Fibroblast of lung (primary cell): Measurements from ENCODE around the gene TRERF1. TPM values are rescaled to one million over a fixed set of nuclear protein-coding genes. Genes with fewer than 3 reads are reported as not detected.
A peak's percentile ranks its signal among the peaks of the same experiment; 100 is the strongest.

Experiments
- DNase-seq, 2 donors: peaks; one replicate each; pipeline versions ENCODE4 v3.0.0 to v3.0.0-alpha.2; 2010; ENCODE audit warnings: low read depth in 2 of 2
- H2AFZ ChIP-seq: 2 replicates; pipeline ENCODE4 v1.5.1; 2012; ENCODE audit warnings: low read length, control low read depth, inconsistent platforms
- H3K27ac ChIP-seq: 2 replicates; pipeline ENCODE4 v1.5.1; 2011; ENCODE audit warnings: low read length, control low read depth; ENCODE audit not compliant: insufficient read depth
- H3K27me3 ChIP-seq: 2 replicates; pipeline ENCODE4 v1.5.1; 2011; ENCODE audit warnings: mild to moderate bottlenecking, low read length; ENCODE audit not compliant: control insufficient read depth, insufficient read depth
- H3K36me3 ChIP-seq: 2 replicates; pipeline ENCODE4 v1.5.1; 2011; ENCODE audit warnings: low read length; ENCODE audit not compliant: control insufficient read depth, insufficient read depth
- H3K4me1 ChIP-seq: 2 replicates; pipeline ENCODE4 v1.5.1; 2011; ENCODE audit warnings: low read length; ENCODE audit not compliant: control insufficient read depth, insufficient read depth; ENCODE audit errors: extremely low read depth
- H3K4me2 ChIP-seq: 2 replicates; pipeline ENCODE4 v1.5.1; 2011; ENCODE audit warnings: low read length, control low read depth; ENCODE audit not compliant: insufficient read depth; ENCODE audit errors: extremely low read depth
- H3K4me3 ChIP-seq, 4 experiments: fragments of 200-600 bp in 1 of 4; sonication (generic) in 1 of 4; replicated peaks in 1 of 4; 2 replicates each; pipeline ENCODE4 v1.5.1; 2011 to 2016; ENCODE audit warnings: low read length in 4 of 4, low read depth in 3 of 4, mild to moderate bottlenecking in 3 of 4, control low read depth in 2 of 4, inconsistent platforms in 1 of 4, mixed read lengths in 1 of 4; ENCODE audit not compliant: insufficient read depth in 1 of 4; ENCODE audit errors: control extremely low read depth in 1 of 4
- H3K79me2 ChIP-seq: 2 replicates; pipeline ENCODE4 v1.5.1; 2012; ENCODE audit warnings: mild to moderate bottlenecking, low read length, inconsistent platforms; ENCODE audit not compliant: control insufficient read depth, insufficient read depth
- H3K9ac ChIP-seq: 2 replicates; pipeline ENCODE4 v1.5.1; 2011; ENCODE audit warnings: mild to moderate bottlenecking, low read length, control low read depth; ENCODE audit not compliant: insufficient read depth
- H3K9me3 ChIP-seq: 2 replicates; pipeline ENCODE4 v1.5.1; 2012; ENCODE audit warnings: low read depth, low read length; ENCODE audit not compliant: control insufficient read depth, insufficient read depth
- H4K20me1 ChIP-seq: 2 replicates; pipeline ENCODE4 v1.5.1; 2011; ENCODE audit warnings: low read length; ENCODE audit not compliant: control insufficient read depth, insufficient read depth; ENCODE audit errors: extremely low read depth
- CTCF ChIP-seq, 2 donors: IDR thresholded peaks in 1 of 2; conservative IDR thresholded peaks in 1 of 2; 1 replicate in 1 of 2; 2 replicates in 1 of 2; pipeline ENCODE4 v1.5.1; 2011 to 2012; ENCODE audit warnings: low read length in 2 of 2, control low read depth in 1 of 2, inconsistent platforms in 1 of 2, low read depth in 1 of 2, mild to moderate bottlenecking in 1 of 2
- EZH2 ChIP-seq: IDR thresholded peaks from 2 replicates; pipeline ENCODE4 v1.5.1; 2012; ENCODE audit warnings: low read length, control low read depth, mild to moderate bottlenecking; ENCODE audit errors: missing control alignments
- polyA plus RNA-seq, 2 donors: library from polyadenylated mRNA; depleted of rRNA in 1 of 2; stranded (reverse) in 1 of 2; unstranded in 1 of 2; fragments of >200 nt; gene quantifications; 2 replicates each; pipeline ENCODE4 v1.2.1, GENCODE V29; 2011 to 2012; ENCODE audit warnings: missing spikeins in 1 of 2
- total RNA-seq: library from RNA; depleted of rRNA; stranded (reverse); fragments of >200 nt; gene quantifications from 2 replicates; pipeline ENCODE4 v1.2.1, GENCODE V29; 2014

The TRERF1 gene
- total and polyA plus RNA-seq, 2 donors (not counting 1 experiment from before 2014, with no cell fraction given): 6.3 to 8.3 TPM

GRCh38 chr6:42368181-42368580, 83.5 kb downstream of the TRERF1 start:
- TF ChIP-seq EZH2 (no peak), CTCF (conservative IDR thresholded peaks at IDR 0.05 in 1 of 2, IDR thresholded peaks at IDR 0.05 in 1 of 2; ENCODE audit: low read depth in 1 of 2, low read length in 2 of 2) (no peak)
- Histone ChIP-seq H2AFZ (no peak overlapping the region), H3K4me3 (no peak overlapping the region), H4K20me1 (no peaks in the 10 kb centered on the region), H3K4me1 (peaks cover 8% of the 10 kb centered on the region), H3K36me3 (no peaks in the 10 kb centered on the region), H3K27ac (no peak overlapping the region), H3K79me2 (peaks cover 46% of the 10 kb centered on the region), H3K27me3 (no peaks in the 10 kb centered on the region), H3K4me2 (no peak overlapping the region), H3K9me3 (no peaks in the 10 kb centered on the region), H3K9ac (no peak overlapping the region)
- no peak for DNase-seq

GRCh38 chr6:42367353-42368011, 84.2 kb downstream of the TRERF1 start:
- no peaks in the 10 kb centered on the region for H3K27me3 ChIP-seq
- no peaks in the 10 kb centered on the region for H4K20me1 ChIP-seq
- no peak overlapping the region for H3K9ac ChIP-seq
- H3K79me2 ChIP-seq: peaks cover 44% of the 10 kb centered on the region
- peak overlapping the region; percentile 33 for H3K4me2 ChIP-seq
- peaks cover 8% of the 10 kb centered on the region for H3K4me1 ChIP-seq
- H3K36me3 ChIP-seq: no peaks in the 10 kb centered on the region
- TF ChIP-seq CTCF (conservative IDR thresholded peaks at IDR 0.05 in 1 of 2, IDR thresholded peaks at IDR 0.05 in 1 of 2; ENCODE audit: low read depth in 1 of 2, low read length in 2 of 2): no peak
- H3K9me3 ChIP-seq: no peaks in the 10 kb centered on the region
- peak overlapping the region; percentile 26 for H3K27ac ChIP-seq
- DNase-seq: peak; percentile 10 to 13
- no peak overlapping the region for H3K4me3 ChIP-seq
- no peak overlapping the region for H2AFZ ChIP-seq

- Histone ChIP-seq H3K4me2 (peak overlapping the region; percentile 26), H3K4me1 (peaks cover 8% of the 10 kb centered on the region), H3K4me3 (no peak overlapping the region), H4K20me1 (no peaks in the 10 kb centered on the region), H3K9ac (no peak overlapping the region), H2AFZ (no peak overlapping the region), H3K27ac (no peak overlapping the region), H3K27me3 (no peaks in the 10 kb centered on the region), H3K79me2 (peaks cover 40% of the 10 kb centered on the region), H3K36me3 (no peaks in the 10 kb centered on the region), H3K9me3 (no peaks in the 10 kb centered on the region)
- DNase-seq: no peak
- TF ChIP-seq EZH2: no peak
- TF ChIP-seq CTCF (conservative IDR thresholded peaks at IDR 0.05 in 1 of 2, IDR thresholded peaks at IDR 0.05 in 1 of 2; ENCODE audit: low read depth in 1 of 2, low read length in 2 of 2): no peak
Measured at GRCh38 chr6:42366999-42367352, 84.8 kb downstream of the TRERF1 start.
